Measurements from ENCODE around the gene MT1M.

DNA sequence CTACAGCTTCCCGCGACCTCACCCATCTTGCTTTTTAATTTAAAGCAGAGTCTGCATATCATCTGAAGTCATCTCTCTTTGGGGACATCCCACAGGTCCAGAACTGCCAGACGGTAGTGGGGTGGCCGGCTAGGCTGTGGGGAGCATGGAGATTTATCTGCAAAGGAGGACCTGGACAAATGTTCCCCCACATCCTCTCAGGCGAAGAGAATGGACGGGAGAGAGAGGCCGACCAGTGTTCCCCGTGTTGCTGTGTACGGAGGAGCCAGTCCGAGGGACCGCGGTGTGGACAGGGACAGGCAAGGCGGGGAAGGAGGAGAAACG is 665 bp upstream of the MT1M start:
- TF ChIP-seq MYC (IDR thresholded peaks at IDR 0.05; ENCODE audit: borderline replicate concordance, low read length): no peak
- TF ChIP-seq, protein P1, sequence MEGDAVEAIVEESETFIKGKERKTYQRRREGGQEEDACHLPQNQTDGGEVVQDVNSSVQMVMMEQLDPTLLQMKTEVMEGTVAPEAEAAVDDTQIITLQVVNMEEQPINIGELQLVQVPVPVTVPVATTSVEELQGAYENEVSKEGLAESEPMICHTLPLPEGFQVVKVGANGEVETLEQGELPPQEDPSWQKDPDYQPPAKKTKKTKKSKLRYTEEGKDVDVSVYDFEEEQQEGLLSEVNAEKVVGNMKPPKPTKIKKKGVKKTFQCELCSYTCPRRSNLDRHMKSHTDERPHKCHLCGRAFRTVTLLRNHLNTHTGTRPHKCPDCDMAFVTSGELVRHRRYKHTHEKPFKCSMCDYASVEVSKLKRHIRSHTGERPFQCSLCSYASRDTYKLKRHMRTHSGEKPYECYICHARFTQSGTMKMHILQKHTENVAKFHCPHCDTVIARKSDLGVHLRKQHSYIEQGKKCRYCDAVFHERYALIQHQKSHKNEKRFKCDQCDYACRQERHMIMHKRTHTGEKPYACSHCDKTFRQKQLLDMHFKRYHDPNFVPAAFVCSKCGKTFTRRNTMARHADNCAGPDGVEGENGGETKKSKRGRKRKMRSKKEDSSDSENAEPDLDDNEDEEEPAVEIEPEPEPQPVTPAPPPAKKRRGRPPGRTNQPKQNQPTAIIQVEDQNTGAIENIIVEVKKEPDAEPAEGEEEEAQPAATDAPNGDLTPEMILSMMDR (IDR thresholded peaks at IDR 0.05): no peak
